Stimulated activated CD8-positive, alpha-beta memory T cell treated with anti-CD3 and anti-CD28 coated beads, Interleukin-4, amount 100 ng/mL, for 4 hours (primary cell): Measurements from ENCODE around the gene SRD5A3.

Source experiments
- DNase-seq, 2 donors: peaks; one replicate each; pipeline ENCODE4 v3.0.0-alpha.2; 2020; ENCODE audit warnings: low read depth in 2 of 2, low spot score in 1 of 2

The SRD5A3 gene

GRCh38 chr4:55373461-55373860 is 27.4 kb downstream of the SRD5A3 start:
- no peak for DNase-seq

GRCh38 chr4:55376698-55377097 is 30.7 kb downstream of the SRD5A3 start:
- no peak for DNase-seq

- no peak for DNase-seq
These were observed 32.8 kb downstream of the SRD5A3 start for GRCh38 chr4:55378617-55379467.

- no peak for DNase-seq
These were observed 34.5 kb downstream of the SRD5A3 start for GRCh38 chr4:55380576-55380975.

GRCh38 chr4:55381502-55381901 is 35.5 kb downstream of the SRD5A3 start:
- no peak for DNase-seq

- DNase-seq: no peak
These were observed 36.5 kb downstream of the SRD5A3 start for GRCh38 chr4:55382488-55383003.

- no peak for DNase-seq
These were observed 39.2 kb downstream of the SRD5A3 start for GRCh38 chr4:55385201-55385649.

GRCh38 chr4:55386073-55386472 is 40.0 kb downstream of the SRD5A3 start:
- DNase-seq: no peak

GRCh38 chr4:55386840-55387239 is 40.8 kb downstream of the SRD5A3 start:
- DNase-seq: no peak

GRCh38 chr4:55393461-55394320 is 47.6 kb downstream of the SRD5A3 start:
- no peak for DNase-seq

GRCh38 chr4:55395218-55395528 is 49.1 kb downstream of the SRD5A3 start:
- no peak for DNase-seq

GRCh38 chr4:55395529-55396307 is 49.7 kb downstream of the SRD5A3 start, which contains the start of gene TMEM165:
Gene TMEM165 (plus strand): TSS chr4:55395957. CDS start chr4:55396190, 233 bp downstream.
- peak; percentile 59 to 78 for DNase-seq

- no peak for DNase-seq
These were observed 50.5 kb downstream of the SRD5A3 start for GRCh38 chr4:55396308-55397125.

GRCh38 chr4:55397126-55397436 is 51.0 kb downstream of the SRD5A3 start:
- no peak for DNase-seq

GRCh38 chr4:55397520-55398321 is 51.7 kb downstream of the SRD5A3 start:
- DNase-seq: no peak

- no peak for DNase-seq
These were observed 52.4 kb downstream of the SRD5A3 start for GRCh38 chr4:55398461-55398860.

- no peak for DNase-seq
These were observed 52.9 kb downstream of the SRD5A3 start for GRCh38 chr4:55398966-55399365.

GRCh38 chr4:55399581-55399980 is 53.5 kb downstream of the SRD5A3 start:
- no peak for DNase-seq

GRCh38 chr4:55405073-55405472 is 59.0 kb downstream of the SRD5A3 start:
- no peak for DNase-seq

GRCh38 chr4:55406545-55406944 is 60.5 kb downstream of the SRD5A3 start:
- DNase-seq: no peak
